Heart right ventricle (tissue), 16 donors: ENCODE results near the gene SNRPD2. TPM values are rescaled to one million over a fixed set of nuclear protein-coding genes. Genes with fewer than 3 reads are reported as not detected.
A peak's percentile ranks its signal among the peaks of the same experiment; 100 is the strongest.

Experiments used
- ATAC-seq, 8 donors: fragments of 200-7000 bp; cut with Tn5 transposase; one replicate each; pipeline ENCODE4 v1.9.1; 2020; ENCODE audit warnings: mild to moderate bottlenecking in 8 of 8, moderate library complexity in 8 of 8, moderate number of reproducible peaks in 1 of 8
- DNase-seq, 2 donors: peaks; one replicate each; pipeline ENCODE4 v3.0.0-alpha.2; 2020
- H3K27ac ChIP-seq, 10 donors: fragments of 200-600 bp; sonication (generic) in 2 of 10; one replicate each; pipeline versions ENCODE4 v1.5.0 to v1.8.0; 2020 to 2022; ENCODE audit warnings: mild to moderate bottlenecking in 3 of 10
- H3K27me3 ChIP-seq, 7 donors: fragments of 200-600 bp; one replicate each; pipeline ENCODE4 v1.8.0; 2021 to 2022; ENCODE audit warnings: mild to moderate bottlenecking in 2 of 7
- H3K36me3 ChIP-seq, 9 donors: fragments of 200-600 bp; sonication (generic) in 1 of 9; one replicate each; pipeline versions ENCODE4 v1.5.0 to v1.8.0; 2020 to 2022; ENCODE audit warnings: mild to moderate bottlenecking in 2 of 9
- H3K4me1 ChIP-seq, 9 donors: fragments of 200-600 bp; sonication (generic) in 1 of 9; one replicate each; pipeline versions ENCODE4 v1.5.0 to v1.8.0; 2020 to 2022; ENCODE audit warnings: mild to moderate bottlenecking in 4 of 9
- H3K4me3 ChIP-seq, 10 donors: fragments of 200-600 bp; sonication (generic) in 2 of 10; one replicate each; pipeline versions ENCODE4 v1.5.0 to v1.8.0; 2020 to 2022; ENCODE audit warnings: mild to moderate bottlenecking in 7 of 10, moderate library complexity in 2 of 10
- H3K9me3 ChIP-seq, 11 donors: fragments of 200-600 bp in 10 of 11; sonication (generic) in 2 of 11; one replicate each; pipeline versions ENCODE4 v1.5.0 to v1.8.0; 2013 to 2022; ENCODE audit warnings: mild to moderate bottlenecking in 2 of 11, control low read depth in 1 of 11, moderate library complexity in 1 of 11
- CTCF ChIP-seq, 9 donors: fragments of 200-600 bp; sonication (generic) in 2 of 9; IDR thresholded peaks; one replicate each; pipeline versions ENCODE4 v1.5.0 to v1.8.0; 2021 to 2022; ENCODE audit warnings: antibody characterized with exemption in 9 of 9, mild to moderate bottlenecking in 5 of 9, moderate library complexity in 1 of 9
- WGBS, 2 donors: extraction: QIAGEN DNeasy Blood & Tissue Kit; methylation state at CpG; one replicate each; pipeline ENCODE4 v1.1.7; 2013; ENCODE audit warnings: inconsistent platforms in 1 of 2; 5-methylcytosine and 5-hydroxymethylcytosine counted together
- intact Hi-C, 10 donors: fragments of 100-400 bp; cut with DNase I; formaldehyde crosslinking; loops; one replicate each; pipeline versions ENCODE4 v1.11.1 to v1.14.2; 2022
- polyA plus RNA-seq, 2 donors: library from polyadenylated mRNA; stranded (reverse); fragments of 200-250 nt; gene quantifications; one replicate each; pipeline ENCODE4 v1.2.3, GENCODE V29; 2013
- total RNA-seq, 10 donors: library from RNA; stranded (reverse); fragmentation: NEBNext Ultra II Directional in 3 of 10; extraction: Animal tissue kit (Norgen Biotek cat#: 25700) in 3 of 10; gene quantifications; one replicate each; pipeline versions ENCODE4 v1.2.1 to v1.2.4, GENCODE V29; 2021 to 2023
- donor health status: Arrhythmogenic right ventricular cardiomyopathy.
- donor health status: ischemic (EF 13 %, LVEDD 7.1; RV severe dilation, severe dysfunction).
- donor health status: healthy with polysubstance abuse.
- donor health status: DM: no; HTN: yes; CAD: no.
- donor health status: DM: no; HTN: no; CAD: no.
- donor health status: ischemic (EF 25% LVEDD 6.9; RV normal size, moderate dysfunction).
- donor health status: ischemic (EF 25% LVEDD 5.7; RV mildly dilated, moderate dysfunction).
- donor health status: healthy.
- donor health status: DM: yes; HTN: yes; CAD: no.
- donor health status: Ischemic cardiomyopathy.
- donor health status: ischemic (EF 35%, LVEDD 5.7; RV mildly dilated, moderate dysfunction).
- donor health status: nonischemic (EF 11% LVEDD 7.7; RV severe dilation, severe dysfunction).
- donor health status: DM: yes; HTN: yes; CAD: no.
- donor health status: PGD.
- donor health status: ischemic (EF 29% LVEDD 5.4; RV normal size, mild dysfunction).
- donor health status: nonischemic (EF 23%, LVEDD 6.1; RV moderate dilation, normal function).

SNRPD2 gene
- total and polyA plus RNA-seq, 12 donors = 216 to 464 (median 244) TPM

- 59 to 64% methylated on average over 5 of the region's 5 CpGs for WGBS, 2 donors
- DNase-seq (no peak), ATAC-seq (no peak)
- Histone ChIP-seq H3K4me1 (peaks cover 0 to 15% (median 10%) of the 10 kb centered on the region in 9 donors), H3K27ac (no peak overlapping the region), H3K36me3 (peaks cover 0 to 47% (median 23%) of the 10 kb centered on the region in 9 donors), H3K4me3 (no peak overlapping the region), H3K9me3 (no peaks in the 10 kb centered on the region), H3K27me3 (peaks cover 8 to 26% (median 14%) of the 10 kb centered on the region in 7 donors)
- intact Hi-C loops = no loop called here
- no peak for TF ChIP-seq CTCF (IDR thresholded peaks at IDR 0.05)
These were observed 8.8 kb downstream of the SNRPD2 start for GRCh38 chr19:45682908-45683307.

- DNase-seq (no peak), ATAC-seq (peak in 1 of 8 donors; percentile 2)
- H3K4me3 ChIP-seq = peak overlapping the region in 2 of 10 donors; percentile 45 to 52
These were observed 9.6 kb downstream of the SNRPD2 start for GRCh38 chr19:45682117-45682516.

GRCh38 chr19:45681391-45682015 is 10.2 kb downstream of the SNRPD2 start:
- Histone ChIP-seq H3K27ac (peak overlapping the region in 9 of 10 donors; percentile 39 to 75 (median 70)), H3K4me3 (peak overlapping the region in 9 of 10 donors; percentile 14 to 55 (median 49)), H3K36me3 (peaks cover 0 to 32% (median 9%) of the 10 kb centered on the region in 9 donors), H3K4me1 (peaks cover 0 to 28% (median 21%) of the 10 kb centered on the region in 9 donors), H3K9me3 (no peaks in the 10 kb centered on the region), H3K27me3 (peaks cover 8 to 40% (median 26%) of the 10 kb centered on the region in 7 donors)
- peak; percentile 81 to 90 (median 88) for ATAC-seq
- intact Hi-C loops = no loop called here
- TF ChIP-seq CTCF (IDR thresholded peaks at IDR 0.05) = peak; percentile 90 to 99 (median 96)
- WGBS, 2 donors = 1 to 2% methylated on average over 45 to 51 of the region's 51 CpGs
- DNase-seq = peak; percentile 68 to 84

More at GRCh38 chr19:45682117-45682516, 9.6 kb downstream of the SNRPD2 start:
- H3K36me3 ChIP-seq = peaks cover 0 to 39% (median 15%) of the 10 kb centered on the region in 9 donors
- H3K9me3 ChIP-seq = no peaks in the 10 kb centered on the region
- no peak for TF ChIP-seq CTCF (IDR thresholded peaks at IDR 0.05)
- H3K27ac ChIP-seq = peak overlapping the region in 7 of 10 donors; percentile 59 to 75 (median 73)
- peaks cover 0 to 23% (median 17%) of the 10 kb centered on the region in 9 donors for H3K4me1 ChIP-seq
- intact Hi-C loops = no loop called here
- 76 to 78% methylated on average over 8 of the region's 8 CpGs for WGBS, 2 donors
- peaks cover 8 to 34% (median 20%) of the 10 kb centered on the region in 7 donors for H3K27me3 ChIP-seq

- no peak overlapping the region for H3K27ac ChIP-seq
- peaks cover 0 to 35% (median 21%) of the 10 kb centered on the region in 9 donors for H3K4me1 ChIP-seq
- no peaks in the 10 kb centered on the region for H3K36me3 ChIP-seq
- intact Hi-C loops = no loop called here
- peak overlapping the region in 8 of 10 donors; percentile 21 to 43 (median 37) for H3K4me3 ChIP-seq
- no peaks in the 10 kb centered on the region for H3K9me3 ChIP-seq
- ATAC-seq = peak in 7 of 8 donors; percentile 28 to 64 (median 45)
- H3K27me3 ChIP-seq = peaks cover 8 to 64% (median 28%) of the 10 kb centered on the region in 7 donors
- 12 to 14% methylated on average over 49 of the region's 49 CpGs for WGBS, 2 donors
- peak in 1 of 9 donors; percentile 9 for TF ChIP-seq CTCF (IDR thresholded peaks at IDR 0.05)
- DNase-seq = peak; percentile 54
These were observed 14.2 kb downstream of the SNRPD2 start for GRCh38 chr19:45677351-45678230.
